ENCODE measurements around the gene TBC1D21.

DNA sequence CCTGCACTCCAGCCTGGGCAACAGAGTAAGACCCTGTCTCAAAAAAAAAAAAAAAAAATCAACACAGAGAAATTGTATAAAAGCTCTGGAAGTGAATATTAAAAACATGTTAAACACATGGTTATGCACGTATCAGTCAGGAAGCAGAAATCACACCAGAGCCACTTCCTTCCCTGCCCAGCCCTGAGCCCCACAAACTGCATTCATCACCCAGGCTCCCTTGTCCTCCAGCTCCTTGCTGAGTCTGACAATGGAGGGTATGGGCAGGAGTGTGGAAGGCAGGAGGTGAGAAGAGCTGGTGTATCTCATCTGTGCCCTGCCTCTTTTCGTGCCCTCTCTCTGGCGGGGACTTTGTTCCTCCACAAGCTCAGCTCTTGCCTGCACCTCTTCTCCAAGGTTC, 40.8 kb downstream of the TBC1D21 start:
- TF ChIP-seq ZNF530 (tag by site-specific recombination; IDR thresholded peaks at IDR 0.05; ENCODE audit: low read depth) (no peak), ZSCAN23 (tag by site-specific recombination; IDR thresholded peaks at IDR 0.05) (no peak), CTCF (tag by site-specific recombination; IDR thresholded peaks at IDR 0.05) (no peak), HOXA7 (CRISPR knock-in tag; IDR thresholded peaks at IDR 0.05; ENCODE audit: borderline replicate concordance) (no peak), ZNF623 (tag by site-specific recombination; IDR thresholded peaks at IDR 0.05) (no peak), ZNF146 (tag by site-specific recombination; IDR thresholded peaks at IDR 0.05) (no peak), ZNF670 (tag by site-specific recombination; IDR thresholded peaks at IDR 0.05; ENCODE audit: low read depth) (no peak), TCF7L2 (IDR thresholded peaks at IDR 0.05; ENCODE audit: borderline replicate concordance, low read depth, low read length) (no peak), ZNF777 (tag by site-specific recombination; IDR thresholded peaks at IDR 0.05; ENCODE audit: borderline replicate concordance) (no peak), WT1 (tag by site-specific recombination; IDR thresholded peaks at IDR 0.05) (no peak)
- TF ChIP-seq, protein P1, sequence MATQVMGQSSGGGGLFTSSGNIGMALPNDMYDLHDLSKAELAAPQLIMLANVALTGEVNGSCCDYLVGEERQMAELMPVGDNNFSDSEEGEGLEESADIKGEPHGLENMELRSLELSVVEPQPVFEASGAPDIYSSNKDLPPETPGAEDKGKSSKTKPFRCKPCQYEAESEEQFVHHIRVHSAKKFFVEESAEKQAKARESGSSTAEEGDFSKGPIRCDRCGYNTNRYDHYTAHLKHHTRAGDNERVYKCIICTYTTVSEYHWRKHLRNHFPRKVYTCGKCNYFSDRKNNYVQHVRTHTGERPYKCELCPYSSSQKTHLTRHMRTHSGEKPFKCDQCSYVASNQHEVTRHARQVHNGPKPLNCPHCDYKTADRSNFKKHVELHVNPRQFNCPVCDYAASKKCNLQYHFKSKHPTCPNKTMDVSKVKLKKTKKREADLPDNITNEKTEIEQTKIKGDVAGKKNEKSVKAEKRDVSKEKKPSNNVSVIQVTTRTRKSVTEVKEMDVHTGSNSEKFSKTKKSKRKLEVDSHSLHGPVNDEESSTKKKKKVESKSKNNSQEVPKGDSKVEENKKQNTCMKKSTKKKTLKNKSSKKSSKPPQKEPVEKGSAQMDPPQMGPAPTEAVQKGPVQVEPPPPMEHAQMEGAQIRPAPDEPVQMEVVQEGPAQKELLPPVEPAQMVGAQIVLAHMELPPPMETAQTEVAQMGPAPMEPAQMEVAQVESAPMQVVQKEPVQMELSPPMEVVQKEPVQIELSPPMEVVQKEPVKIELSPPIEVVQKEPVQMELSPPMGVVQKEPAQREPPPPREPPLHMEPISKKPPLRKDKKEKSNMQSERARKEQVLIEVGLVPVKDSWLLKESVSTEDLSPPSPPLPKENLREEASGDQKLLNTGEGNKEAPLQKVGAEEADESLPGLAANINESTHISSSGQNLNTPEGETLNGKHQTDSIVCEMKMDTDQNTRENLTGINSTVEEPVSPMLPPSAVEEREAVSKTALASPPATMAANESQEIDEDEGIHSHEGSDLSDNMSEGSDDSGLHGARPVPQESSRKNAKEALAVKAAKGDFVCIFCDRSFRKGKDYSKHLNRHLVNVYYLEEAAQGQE (tag by site-specific recombination; IDR thresholded peaks at IDR 0.05), result no peak

Measured in HEK293 (cell line).